Skeletal muscle tissue (tissue), 4 donors: Measurements from ENCODE around the gene PRDM16. TPM values are rescaled to one million over a fixed set of nuclear protein-coding genes. Genes with fewer than 3 reads are reported as not detected.
A peak's percentile ranks its signal among the peaks of the same experiment; 100 is the strongest.

Experiments
- H3K27ac ChIP-seq: one replicate; pipeline ENCODE4 v1.7.0; 2013; ENCODE audit warnings: mild to moderate bottlenecking, low read depth, low read length, inconsistent platforms
- H3K27me3 ChIP-seq, 3 donors: one replicate each; pipeline ENCODE4 v1.7.0; 2013; ENCODE audit warnings: low read length in 3 of 3; ENCODE audit not compliant: control insufficient read depth in 3 of 3, insufficient read depth in 3 of 3
- H3K36me3 ChIP-seq, 3 donors: one replicate each; pipeline ENCODE4 v1.7.0; 2013; ENCODE audit warnings: low read length in 3 of 3; ENCODE audit not compliant: control insufficient read depth in 3 of 3, insufficient read depth in 3 of 3
- H3K4me1 ChIP-seq, 3 donors: one replicate each; pipeline ENCODE4 v1.7.0; 2013; ENCODE audit warnings: low read length in 3 of 3, mild to moderate bottlenecking in 3 of 3; ENCODE audit not compliant: control insufficient read depth in 3 of 3, insufficient read depth in 3 of 3
- H3K4me3 ChIP-seq, 3 donors: one replicate each; pipeline ENCODE4 v1.7.0; 2013; ENCODE audit warnings: low read length in 3 of 3
- H3K9ac ChIP-seq, 3 donors: one replicate each; pipeline ENCODE4 v1.7.0; 2013; ENCODE audit warnings: low read length in 3 of 3, mild to moderate bottlenecking in 3 of 3, moderate library complexity in 2 of 3, low read depth in 1 of 3
- H3K9me3 ChIP-seq, 3 donors: one replicate each; pipeline ENCODE4 v1.7.0; 2013; ENCODE audit warnings: low read length in 3 of 3; ENCODE audit not compliant: control insufficient read depth in 3 of 3
- total RNA-seq: library from RNA; depleted of rRNA; stranded (reverse); fragments of >200 nt; gene quantifications from one replicate; pipeline ENCODE4 v1.2.3, GENCODE V29; 2014
- donor health status: Osteomylitis.

Gene PRDM16
- total RNA-seq, 1 donor from 2014 or later: 4.7 TPM

GRCh38 chr1:3363756-3364155 lies 294.8 kb downstream of the PRDM16 start:
- no peak overlapping the region for H3K9ac ChIP-seq
- H3K4me1 ChIP-seq: peaks cover 5 to 9% (median 6%) of the 10 kb centered on the region in 3 donors
- H3K27me3 ChIP-seq: peaks cover 22 to 64% (median 48%) of the 10 kb centered on the region in 3 donors
- H3K9me3 ChIP-seq: no peaks in the 10 kb centered on the region
- H3K4me3 ChIP-seq: no peak overlapping the region
- H3K27ac ChIP-seq: no peak overlapping the region
- no peaks in the 10 kb centered on the region for H3K36me3 ChIP-seq

GRCh38 chr1:3364551-3364950 lies 295.5 kb downstream of the PRDM16 start:
- Histone ChIP-seq H3K9me3 (no peaks in the 10 kb centered on the region), H3K36me3 (no peaks in the 10 kb centered on the region), H3K4me3 (no peak overlapping the region), H3K9ac (no peak overlapping the region), H3K27me3 (peaks cover 18 to 62% (median 51%) of the 10 kb centered on the region in 3 donors), H3K4me1 (peaks cover 9 to 12% (median 10%) of the 10 kb centered on the region in 3 donors), H3K27ac (no peak overlapping the region)

GRCh38 chr1:3364983-3365382 lies 296.0 kb downstream of the PRDM16 start:
- Histone ChIP-seq H3K27me3 (peaks cover 18 to 62% (median 48%) of the 10 kb centered on the region in 3 donors), H3K9ac (no peak overlapping the region), H3K27ac (no peak overlapping the region), H3K36me3 (no peaks in the 10 kb centered on the region), H3K4me3 (no peak overlapping the region), H3K4me1 (peaks cover 10 to 12% (median 11%) of the 10 kb centered on the region in 3 donors), H3K9me3 (no peaks in the 10 kb centered on the region)

GRCh38 chr1:3365523-3366125 lies 296.6 kb downstream of the PRDM16 start:
- no peaks in the 10 kb centered on the region for H3K9me3 ChIP-seq
- H3K27ac ChIP-seq: peak overlapping the region; percentile 36
- peaks cover 14% of the 10 kb centered on the region in 3 donors for H3K4me1 ChIP-seq
- H3K4me3 ChIP-seq: no peak overlapping the region
- H3K27me3 ChIP-seq: peaks cover 18 to 58% (median 45%) of the 10 kb centered on the region in 3 donors
- H3K36me3 ChIP-seq: no peaks in the 10 kb centered on the region
- no peak overlapping the region for H3K9ac ChIP-seq

GRCh38 chr1:3366126-3367051 lies 297.4 kb downstream of the PRDM16 start:
- H3K27ac ChIP-seq: peak overlapping the region; percentile 36

GRCh38 chr1:3367376-3367775 lies 298.4 kb downstream of the PRDM16 start:
- Histone ChIP-seq H3K4me1 (peaks cover 14% of the 10 kb centered on the region in 3 donors), H3K9ac (no peak overlapping the region), H3K9me3 (no peaks in the 10 kb centered on the region), H3K36me3 (no peaks in the 10 kb centered on the region), H3K27me3 (peaks cover 14 to 52% (median 35%) of the 10 kb centered on the region in 3 donors), H3K4me3 (no peak overlapping the region), H3K27ac (no peak overlapping the region)

More at GRCh38 chr1:3366126-3367051, 297.4 kb downstream of the PRDM16 start:
- Histone ChIP-seq H3K4me1 (peaks cover 14% of the 10 kb centered on the region in 3 donors), H3K9ac (no peak overlapping the region), H3K4me3 (no peak overlapping the region), H3K36me3 (no peaks in the 10 kb centered on the region), H3K9me3 (no peaks in the 10 kb centered on the region), H3K27me3 (peaks cover 18 to 54% (median 38%) of the 10 kb centered on the region in 3 donors)

- H3K36me3 ChIP-seq: no peaks in the 10 kb centered on the region
- no peak overlapping the region for H3K9ac ChIP-seq
- no peak overlapping the region for H3K4me3 ChIP-seq
- no peaks in the 10 kb centered on the region for H3K9me3 ChIP-seq
- peaks cover 14% of the 10 kb centered on the region in 3 donors for H3K4me1 ChIP-seq
- peaks cover 14 to 47% (median 30%) of the 10 kb centered on the region in 3 donors for H3K27me3 ChIP-seq
- peak overlapping the region; percentile 46 for H3K27ac ChIP-seq
These were observed 299.1 kb downstream of the PRDM16 start for GRCh38 chr1:3368059-3368458.

GRCh38 chr1:3368711-3369445 lies 299.9 kb downstream of the PRDM16 start:
- Histone ChIP-seq H3K36me3 (no peaks in the 10 kb centered on the region), H3K27me3 (peaks cover 14 to 47% (median 34%) of the 10 kb centered on the region in 3 donors), H3K4me1 (peaks cover 14% of the 10 kb centered on the region in 3 donors), H3K27ac (peak overlapping the region; percentile 46), H3K4me3 (no peak overlapping the region), H3K9ac (peak overlapping the region in 1 of 3 donors; percentile 19), H3K9me3 (no peaks in the 10 kb centered on the region)

GRCh38 chr1:3369446-3370076 lies 300.6 kb downstream of the PRDM16 start:
- Histone ChIP-seq H3K4me3 (no peak overlapping the region), H3K27ac (peak overlapping the region; percentile 62), H3K36me3 (no peaks in the 10 kb centered on the region), H3K4me1 (peaks cover 14% of the 10 kb centered on the region in 3 donors), H3K27me3 (peaks cover 14 to 49% (median 40%) of the 10 kb centered on the region in 3 donors), H3K9ac (peak overlapping the region in 1 of 3 donors; percentile 19), H3K9me3 (no peaks in the 10 kb centered on the region)
